22Rv1 (cell line): ENCODE measurements around the gene ACTN2.

Source experiments
- H3K27ac ChIP-seq: fragments of 450-650 bp; 2 replicates; pipeline ENCODE4 v1.5.1; 2017
- ZFX ChIP-seq: fragments of 450-650 bp; IDR thresholded peaks from 2 replicates; pipeline ENCODE4 v1.6.1; 2017; ENCODE audit warnings: antibody characterized with exemption, borderline replicate concordance
- TF ChIP-seq, protein P1 (sequence below): fragments of 450-650 bp; IDR thresholded peaks from 2 replicates; pipeline ENCODE4 v1.5.1; 2017; ENCODE audit warnings: mild to moderate bottlenecking

ACTN2 gene

DNA sequence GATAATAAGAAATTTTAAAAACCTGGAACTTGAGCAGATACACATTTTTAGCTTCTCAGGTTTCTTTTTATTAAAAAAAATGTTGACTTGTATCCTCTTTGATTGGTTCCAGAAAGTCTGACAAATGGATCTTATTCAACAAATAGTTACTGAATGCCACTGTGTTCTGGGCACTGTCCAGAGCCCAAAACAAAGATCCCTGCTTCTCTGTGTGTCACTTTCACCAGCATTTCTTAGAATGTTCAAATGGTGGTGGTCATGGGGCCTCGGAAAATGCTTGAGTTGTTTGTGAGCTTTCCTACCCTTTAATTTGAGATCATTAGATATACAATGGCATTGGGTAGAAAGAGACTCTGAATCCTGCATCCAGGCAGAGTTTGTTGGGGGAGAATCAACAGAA lies 19.9 kb downstream of the ACTN2 start:
- no peak overlapping the region for H3K27ac ChIP-seq
- TF ChIP-seq ZFX, result no peak
- TF ChIP-seq, protein P1, sequence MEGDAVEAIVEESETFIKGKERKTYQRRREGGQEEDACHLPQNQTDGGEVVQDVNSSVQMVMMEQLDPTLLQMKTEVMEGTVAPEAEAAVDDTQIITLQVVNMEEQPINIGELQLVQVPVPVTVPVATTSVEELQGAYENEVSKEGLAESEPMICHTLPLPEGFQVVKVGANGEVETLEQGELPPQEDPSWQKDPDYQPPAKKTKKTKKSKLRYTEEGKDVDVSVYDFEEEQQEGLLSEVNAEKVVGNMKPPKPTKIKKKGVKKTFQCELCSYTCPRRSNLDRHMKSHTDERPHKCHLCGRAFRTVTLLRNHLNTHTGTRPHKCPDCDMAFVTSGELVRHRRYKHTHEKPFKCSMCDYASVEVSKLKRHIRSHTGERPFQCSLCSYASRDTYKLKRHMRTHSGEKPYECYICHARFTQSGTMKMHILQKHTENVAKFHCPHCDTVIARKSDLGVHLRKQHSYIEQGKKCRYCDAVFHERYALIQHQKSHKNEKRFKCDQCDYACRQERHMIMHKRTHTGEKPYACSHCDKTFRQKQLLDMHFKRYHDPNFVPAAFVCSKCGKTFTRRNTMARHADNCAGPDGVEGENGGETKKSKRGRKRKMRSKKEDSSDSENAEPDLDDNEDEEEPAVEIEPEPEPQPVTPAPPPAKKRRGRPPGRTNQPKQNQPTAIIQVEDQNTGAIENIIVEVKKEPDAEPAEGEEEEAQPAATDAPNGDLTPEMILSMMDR, result no peak

DNA sequence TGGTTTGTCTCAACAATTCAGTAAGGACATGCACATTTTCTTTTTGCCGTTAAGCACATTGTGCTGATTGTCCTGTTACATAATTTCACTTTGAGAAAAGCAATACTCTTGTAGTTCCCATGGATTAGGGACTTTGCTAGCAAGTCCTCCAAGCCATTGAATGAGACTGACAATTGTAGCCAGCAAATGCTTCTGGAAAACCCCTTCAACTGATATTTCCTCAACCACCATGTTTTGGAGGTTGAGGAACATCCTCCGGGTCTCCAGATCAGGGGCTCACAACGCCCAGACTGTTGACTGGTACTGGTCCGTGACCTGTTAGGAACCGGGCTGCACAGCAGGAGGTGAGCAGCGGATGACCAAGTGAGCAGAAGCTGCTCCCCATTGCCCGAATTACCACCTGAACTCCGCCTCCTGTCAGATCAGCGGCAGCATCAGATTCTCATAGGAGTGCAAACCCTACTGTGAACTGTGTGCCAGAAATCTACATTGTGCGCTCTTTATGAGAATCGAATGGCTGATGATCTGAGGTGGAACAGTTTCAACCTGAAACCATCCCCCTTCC lies 24.1 kb downstream of the ACTN2 start:
- no peak overlapping the region for H3K27ac ChIP-seq
- TF ChIP-seq, protein P1, result no peak
- no peak for TF ChIP-seq ZFX

DNA sequence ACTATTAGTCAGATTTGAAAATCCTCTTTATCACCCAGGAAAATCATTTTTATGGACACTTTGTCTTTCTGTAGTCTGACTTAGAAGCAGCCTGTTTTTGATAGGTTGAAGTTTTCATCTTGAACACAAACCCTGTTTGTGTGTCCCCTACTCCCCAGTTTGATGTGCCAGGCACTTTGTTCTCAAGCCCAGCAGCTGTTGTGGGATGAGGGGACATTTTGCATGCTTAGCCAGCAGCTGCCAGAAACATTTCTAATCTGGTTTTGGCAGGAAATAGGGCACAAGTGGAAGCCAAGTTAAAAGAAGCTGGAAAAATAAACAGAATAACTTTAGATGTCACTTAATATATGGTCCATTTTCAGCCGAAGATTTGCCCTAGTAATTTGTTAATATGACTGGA lies 29.9 kb downstream of the ACTN2 start:
- TF ChIP-seq, protein P1, result no peak
- TF ChIP-seq ZFX, result no peak
- no peak overlapping the region for H3K27ac ChIP-seq

DNA sequence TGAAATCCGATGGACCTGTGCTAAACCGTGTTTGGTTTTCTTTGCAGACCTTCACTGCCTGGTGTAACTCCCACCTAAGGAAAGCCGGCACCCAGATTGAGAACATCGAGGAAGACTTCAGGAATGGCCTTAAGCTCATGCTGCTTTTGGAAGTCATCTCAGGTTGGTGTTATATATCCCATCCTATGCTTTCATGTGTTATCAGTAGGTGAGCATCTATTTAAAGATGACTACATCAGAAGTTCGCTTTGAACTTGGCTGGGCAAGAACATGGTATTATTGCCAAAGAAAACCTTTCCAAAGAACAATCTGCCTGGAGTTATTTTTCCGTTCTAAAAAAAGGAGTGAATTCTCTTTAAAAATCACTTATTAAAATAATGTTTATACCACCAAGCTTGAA lies 31.5 kb downstream of the ACTN2 start:
- no peak for TF ChIP-seq ZFX
- TF ChIP-seq, protein P1, result no peak
- H3K27ac ChIP-seq, result no peak overlapping the region

DNA sequence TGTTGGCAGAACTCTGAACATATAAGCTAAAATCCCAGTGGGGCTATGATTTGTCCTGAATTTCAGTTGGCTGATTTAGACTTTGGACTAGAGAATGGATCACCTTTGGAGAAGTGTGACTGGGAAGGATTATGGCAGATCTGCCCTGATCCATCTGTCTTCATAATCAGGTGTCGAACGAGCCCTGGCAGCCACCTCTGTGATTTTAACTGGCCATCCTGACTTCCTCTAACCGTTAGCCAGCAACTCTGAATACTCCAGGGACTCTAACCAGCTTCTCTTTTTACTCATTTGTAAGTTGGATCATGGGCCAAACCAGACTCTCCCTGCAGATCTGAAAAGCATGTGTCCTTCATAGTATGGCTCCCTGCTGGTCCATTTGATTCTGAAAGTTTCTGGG lies 32.0 kb downstream of the ACTN2 start:
- TF ChIP-seq ZFX, result no peak
- TF ChIP-seq, protein P1, result no peak
- H3K27ac ChIP-seq, result no peak overlapping the region

DNA sequence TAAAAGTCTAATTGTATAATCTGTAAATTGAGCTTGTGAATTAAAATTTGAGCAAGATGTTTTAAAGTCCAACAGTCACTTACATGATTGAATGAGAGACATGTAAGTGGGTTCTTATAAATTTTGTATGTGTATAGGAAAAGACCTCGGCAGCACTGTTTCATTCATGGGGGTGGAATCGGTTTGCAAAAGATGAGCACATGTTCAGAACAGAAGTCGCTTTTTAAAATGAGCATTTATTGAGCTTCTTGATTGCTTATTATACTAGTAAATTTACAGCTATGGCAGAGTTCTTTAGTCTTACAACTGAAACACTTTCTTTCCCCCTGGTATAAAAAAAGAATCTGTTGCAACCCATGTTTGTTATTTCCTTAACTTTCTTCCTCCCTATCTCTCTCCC lies 33.9 kb downstream of the ACTN2 start:
- H3K27ac ChIP-seq, result no peak overlapping the region
- TF ChIP-seq, protein P1, result no peak
- no peak for TF ChIP-seq ZFX

DNA sequence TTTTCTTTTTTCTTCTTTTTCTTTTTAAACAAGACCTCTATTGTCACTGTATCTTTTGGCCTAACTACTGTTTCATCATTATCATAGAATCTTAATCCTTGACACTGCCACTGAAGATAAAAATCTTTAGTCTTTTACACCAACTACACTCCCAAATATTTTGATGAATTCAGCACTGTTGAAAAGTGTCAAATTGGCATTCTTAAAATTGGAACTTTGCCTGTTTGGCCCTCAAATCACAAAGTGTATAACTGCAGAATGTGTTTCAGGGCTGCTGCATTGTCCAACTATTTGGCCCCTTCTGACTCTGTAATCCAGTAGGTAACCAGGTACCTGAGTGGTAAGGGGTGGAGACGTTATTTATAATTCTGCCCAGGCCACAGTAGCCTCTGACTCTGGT lies 34.3 kb downstream of the ACTN2 start:
- TF ChIP-seq ZFX, result no peak
- TF ChIP-seq, protein P1, result no peak
- H3K27ac ChIP-seq, result no peak overlapping the region
